Daoy (cell line): Measurements from ENCODE around the gene RGS9BP. TPM values are rescaled to one million over a fixed set of nuclear protein-coding genes. Genes with fewer than 3 reads are reported as not detected.
"Not testable (repeated sequence)": the region's sequence is repeated elsewhere in the genome, so short reads cannot be mapped to it uniquely, and the experiment has no call there.

ENCODE experiments used
- DNase-seq: peaks from one replicate; pipeline ENCODE4 v3.0.0-alpha.2; 2015; ENCODE audit warnings: low read depth
- total RNA-seq: library from RNA; depleted of rRNA; stranded (reverse); fragments of >200 nt; shearing (Covaris generic); gene quantifications from 2 replicates; pipeline ENCODE4 v1.2.3, GENCODE V29; 2014; rRNA removed

Gene RGS9BP
- 0.51 and 0.54 TPM in 2 replicates for total RNA-seq

GRCh38 chr19:32675720-32676185, at the start of gene RGS9BP:
TSS of gene RGS9BP (plus strand) at chr19:32675848. CDS start at chr19:32676264, 416 bp downstream.
- peak; percentile 86 for DNase-seq

DNA sequence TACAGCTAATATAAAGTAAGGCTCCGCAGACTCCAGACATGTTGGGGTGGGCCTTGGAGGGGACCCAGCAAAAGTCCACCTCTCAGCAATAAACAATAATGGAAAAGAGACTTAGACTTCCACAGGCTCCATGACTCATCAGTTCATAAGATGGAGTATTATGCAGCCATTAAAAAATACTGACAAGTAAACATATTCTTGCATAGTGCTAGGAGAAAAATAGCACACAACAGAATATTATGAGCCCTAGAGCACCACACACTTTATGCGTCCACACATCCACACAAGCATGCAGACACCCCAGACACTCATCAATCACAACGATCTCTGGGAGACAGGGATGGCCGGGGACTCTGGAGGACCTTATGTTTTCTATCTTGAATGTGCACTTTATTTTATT, 48.7 kb upstream of the RGS9BP start:
- DNase-seq: no peak

DNA sequence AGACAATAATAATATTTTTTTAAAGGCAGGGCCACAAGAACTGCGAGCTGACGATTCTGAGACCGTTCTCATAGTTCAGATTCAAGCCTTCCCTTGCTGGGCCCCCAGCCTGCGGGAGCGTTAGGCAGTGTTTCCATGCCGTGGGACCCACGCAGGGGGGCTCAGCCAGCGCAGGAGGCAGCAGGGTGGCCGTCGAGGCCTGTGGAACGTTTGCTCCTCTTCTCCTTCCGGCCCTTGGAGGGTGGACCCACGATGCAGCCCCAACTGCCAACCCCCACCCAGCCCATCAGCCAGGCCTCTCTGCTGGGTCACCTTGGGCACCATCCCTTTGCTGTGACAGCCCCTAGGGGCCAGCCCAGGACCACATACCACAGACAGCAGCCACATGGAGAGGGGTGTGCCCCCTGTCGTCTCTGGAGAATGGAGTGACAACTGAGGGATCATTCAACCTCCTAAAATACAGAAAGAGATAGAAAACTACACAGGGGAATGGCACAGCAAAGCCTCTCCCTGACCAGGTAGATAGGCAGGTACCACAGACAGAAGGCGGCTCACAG, 47.9 kb upstream of the RGS9BP start:
- no peak for DNase-seq

GRCh38 chr19:32630338-32630737, 45.3 kb upstream of the RGS9BP start:
- no peak for DNase-seq

- no peak for DNase-seq
Observed at GRCh38 chr19:32631381-32631780, 44.3 kb upstream of the RGS9BP start.

DNA sequence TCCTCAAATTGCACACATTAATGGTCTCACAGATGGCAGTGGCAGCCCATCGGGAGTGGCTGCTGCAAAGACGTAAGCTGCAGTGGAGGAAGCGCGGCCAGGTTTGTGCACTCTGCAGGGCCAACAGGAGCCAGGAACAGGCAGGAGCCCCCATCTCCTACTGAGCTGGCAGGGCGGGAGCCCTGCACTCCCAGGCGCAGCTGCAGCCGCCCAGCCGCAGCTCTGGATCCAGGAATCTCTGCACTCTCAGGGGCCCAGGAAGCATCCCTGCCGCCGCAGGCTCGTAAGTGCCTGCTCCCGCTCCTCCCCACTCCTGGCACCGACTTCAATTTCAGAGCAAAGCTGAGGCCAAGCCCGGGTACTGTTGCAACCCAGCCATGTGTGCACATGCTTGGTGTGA, 38.2 kb upstream of the RGS9BP start:
- DNase-seq: no peak

GRCh38 chr19:32638625-32639024, 37.0 kb upstream of the RGS9BP start:
- DNase-seq: no peak

DNA sequence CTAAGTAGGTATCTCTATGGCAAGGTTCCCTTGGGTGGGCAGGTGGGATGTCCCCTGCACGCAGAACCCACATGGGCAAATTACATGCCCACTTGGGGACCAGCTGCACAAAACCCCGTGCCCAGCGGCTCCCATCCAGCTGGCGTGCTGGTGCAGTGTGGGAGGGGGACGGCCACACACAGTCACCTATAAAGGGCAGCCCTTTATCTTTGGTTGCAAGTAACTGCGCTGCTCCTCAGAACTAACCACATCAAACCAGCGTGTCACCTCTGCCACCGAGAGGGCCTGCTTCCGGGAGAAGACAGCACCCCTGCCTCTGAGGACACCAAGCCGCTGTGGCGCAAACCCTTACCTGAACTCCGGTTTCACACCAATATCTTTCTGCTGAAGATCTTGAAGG, 32.9 kb upstream of the RGS9BP start:
- no peak for DNase-seq

GRCh38 chr19:32646556-32646955, 29.1 kb upstream of the RGS9BP start:
- DNase-seq: no peak

DNA sequence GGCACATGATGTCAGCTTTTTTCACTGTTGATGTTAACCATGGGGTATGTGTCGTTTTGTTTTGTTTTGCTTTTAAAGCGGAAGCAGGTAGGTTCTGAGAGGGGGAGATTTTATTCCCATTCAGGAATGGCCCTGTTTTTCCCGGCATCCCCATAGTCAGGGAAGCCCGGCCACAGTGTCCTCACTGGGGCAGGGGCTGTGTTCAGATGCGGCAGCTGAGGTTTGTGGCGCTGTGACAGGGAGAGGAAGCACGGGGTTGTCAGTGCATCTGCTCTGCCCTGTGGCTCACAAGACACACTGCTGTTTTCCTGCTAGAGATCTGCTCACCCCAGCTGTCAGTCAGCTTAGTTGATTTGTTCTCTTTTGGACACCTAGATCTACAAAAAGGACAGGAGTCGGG, 28.3 kb upstream of the RGS9BP start:
- no peak for DNase-seq

DNA sequence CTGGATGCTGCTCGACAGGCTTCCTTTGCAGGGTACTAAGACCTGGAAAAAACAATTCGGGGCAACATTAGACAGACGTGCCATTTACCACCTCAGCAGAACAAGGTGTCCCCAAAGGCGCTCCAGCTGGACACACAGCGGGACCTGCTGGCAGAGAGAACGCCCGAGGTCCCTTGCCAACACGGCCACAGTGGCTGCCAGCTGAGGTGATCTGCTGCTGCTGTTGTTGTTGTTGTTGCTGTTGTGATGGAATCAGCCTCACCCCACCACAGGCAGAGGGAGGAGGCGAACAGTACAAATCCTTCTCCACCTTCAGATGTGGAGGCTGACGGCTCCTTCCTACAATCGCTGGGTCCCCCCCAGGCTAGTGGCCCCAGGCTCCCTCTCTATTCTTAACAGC, 25.9 kb upstream of the RGS9BP start:
- no peak for DNase-seq

DNA sequence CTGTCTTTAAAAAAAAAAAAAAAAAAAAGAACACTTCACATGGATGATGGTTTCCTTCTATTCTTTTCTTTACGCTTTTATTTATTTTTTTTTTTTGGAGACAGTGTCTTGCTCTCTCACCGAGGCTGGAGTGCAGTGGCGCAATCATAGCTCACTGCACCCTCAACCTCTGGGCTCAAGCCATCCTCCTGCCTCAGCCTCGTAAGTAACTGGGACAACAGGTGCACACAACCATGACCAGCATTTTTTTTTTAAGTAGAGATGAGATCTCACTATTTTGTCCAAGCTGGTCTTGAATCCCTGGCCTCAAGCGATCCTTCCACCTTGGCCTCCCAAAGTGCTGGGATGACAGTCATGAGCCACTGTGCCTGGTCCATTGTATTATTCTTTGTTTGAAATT, 25.0 kb upstream of the RGS9BP start:
- no peak for DNase-seq

DNA sequence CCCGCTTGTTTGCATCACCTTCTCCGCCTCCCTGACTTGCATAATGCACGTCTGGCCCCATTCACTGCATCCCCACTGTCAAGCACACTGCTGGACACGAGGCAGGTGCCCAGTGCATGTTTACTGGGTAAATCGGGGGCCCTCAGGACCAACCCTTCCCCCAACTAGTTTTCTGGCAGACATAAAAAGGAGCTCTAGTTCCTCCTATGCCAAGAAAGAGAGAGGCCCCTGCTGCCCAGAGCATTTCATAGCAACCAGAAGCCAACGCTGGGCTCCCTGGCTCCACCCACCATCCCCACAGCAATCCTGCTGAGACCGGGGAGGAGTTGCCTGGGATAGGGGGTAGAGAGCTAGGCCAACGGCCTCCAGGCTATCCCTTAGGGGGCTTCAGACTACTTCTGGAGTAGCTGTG, 23.9 kb upstream of the RGS9BP start:
- DNase-seq: no peak

GRCh38 chr19:32652331-32652730, 23.3 kb upstream of the RGS9BP start:
- DNase-seq: not testable (repeated sequence)

GRCh38 chr19:32652894-32653598, 22.6 kb upstream of the RGS9BP start:
- no peak for DNase-seq

DNA sequence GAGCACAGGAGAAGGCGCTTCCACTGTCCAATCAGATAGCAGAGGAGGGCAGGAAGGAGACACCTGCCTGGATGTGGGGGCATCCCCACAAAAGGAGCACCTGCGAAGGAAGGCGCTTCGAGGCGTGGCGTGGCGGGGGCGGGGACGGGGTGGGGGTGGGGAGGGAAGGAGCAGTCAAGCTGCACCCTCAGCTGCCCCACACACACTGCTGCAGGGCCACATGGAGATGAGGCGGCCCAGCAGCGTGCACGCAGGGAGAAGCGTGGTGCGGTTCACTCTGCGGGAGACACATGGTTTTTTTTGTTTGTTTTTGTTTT, 22.1 kb upstream of the RGS9BP start:
- DNase-seq: no peak

- DNase-seq: not testable (repeated sequence)
Observed at GRCh38 chr19:32656379-32656778, 19.3 kb upstream of the RGS9BP start.

- no peak for DNase-seq
Observed at GRCh38 chr19:32658075-32658474, 17.6 kb upstream of the RGS9BP start.

DNA sequence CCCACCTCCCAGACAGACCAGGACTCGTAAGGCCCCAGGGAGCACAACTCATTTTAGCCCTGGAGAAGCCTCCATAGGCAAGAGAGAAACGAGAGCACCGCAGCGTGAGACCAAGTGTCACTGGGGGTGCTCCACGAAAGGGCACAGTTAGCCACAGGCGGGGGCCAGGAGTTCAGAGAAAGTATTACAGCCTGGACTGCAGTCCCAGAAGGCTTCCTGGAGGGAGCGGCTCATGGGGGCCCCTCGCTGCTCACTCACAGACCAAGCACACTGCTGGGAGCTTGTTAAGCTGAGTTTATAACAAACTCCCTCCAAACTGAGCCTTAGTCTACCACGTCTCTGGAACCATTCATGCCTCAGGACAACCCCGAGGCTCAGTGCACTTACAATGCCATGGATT, 17.1 kb upstream of the RGS9BP start:
- no peak for DNase-seq

- no peak for DNase-seq
Observed at GRCh38 chr19:32661318-32661717, 14.3 kb upstream of the RGS9BP start.

DNA sequence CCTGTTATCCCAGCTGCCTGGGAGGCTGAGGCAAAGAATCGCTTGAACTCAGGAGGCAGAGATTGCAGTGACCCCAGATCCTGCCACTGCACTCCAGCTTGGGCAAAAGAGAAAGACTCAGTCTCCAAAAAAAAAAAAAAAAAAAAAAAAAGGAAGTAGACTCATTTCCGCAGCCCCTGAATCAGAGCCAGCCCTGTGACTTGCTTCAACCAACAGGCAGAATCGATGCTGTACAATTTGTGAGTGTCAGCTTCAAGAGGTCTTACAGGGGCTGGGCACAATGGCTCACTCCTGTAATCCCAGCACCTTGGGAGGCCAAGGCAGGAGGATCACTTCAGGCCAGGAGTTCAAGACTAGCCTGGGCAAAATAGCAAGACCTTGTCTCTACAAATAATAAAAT, 13.5 kb upstream of the RGS9BP start:
- DNase-seq: peak; percentile 86

DNA sequence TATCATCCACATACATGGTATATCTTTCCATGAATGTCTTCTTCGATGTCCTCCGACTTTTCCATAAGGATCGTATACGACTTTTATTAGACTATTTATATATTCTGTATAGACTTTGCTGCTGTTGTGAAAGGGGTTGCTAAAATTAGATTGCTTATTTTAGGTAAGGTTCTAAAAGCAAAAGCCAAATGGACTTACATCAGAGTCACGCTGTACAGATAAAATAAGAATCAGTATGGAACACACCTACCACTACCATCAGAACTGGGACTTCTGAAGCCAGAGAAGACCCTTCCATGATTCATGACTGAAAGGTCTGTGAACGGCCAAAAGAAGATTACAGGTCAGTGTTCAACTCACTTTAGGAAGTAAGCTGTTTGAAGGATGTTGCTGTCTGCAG, 9.6 kb upstream of the RGS9BP start:
- no peak for DNase-seq

GRCh38 chr19:32669310-32669709, 6.3 kb upstream of the RGS9BP start:
- DNase-seq: no peak
